ENCODE data around the gene TSPAN18.

Gene TSPAN18, protein sequence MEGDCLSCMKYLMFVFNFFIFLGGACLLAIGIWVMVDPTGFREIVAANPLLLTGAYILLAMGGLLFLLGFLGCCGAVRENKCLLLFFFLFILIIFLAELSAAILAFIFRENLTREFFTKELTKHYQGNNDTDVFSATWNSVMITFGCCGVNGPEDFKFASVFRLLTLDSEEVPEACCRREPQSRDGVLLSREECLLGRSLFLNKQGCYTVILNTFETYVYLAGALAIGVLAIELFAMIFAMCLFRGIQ

DNA sequence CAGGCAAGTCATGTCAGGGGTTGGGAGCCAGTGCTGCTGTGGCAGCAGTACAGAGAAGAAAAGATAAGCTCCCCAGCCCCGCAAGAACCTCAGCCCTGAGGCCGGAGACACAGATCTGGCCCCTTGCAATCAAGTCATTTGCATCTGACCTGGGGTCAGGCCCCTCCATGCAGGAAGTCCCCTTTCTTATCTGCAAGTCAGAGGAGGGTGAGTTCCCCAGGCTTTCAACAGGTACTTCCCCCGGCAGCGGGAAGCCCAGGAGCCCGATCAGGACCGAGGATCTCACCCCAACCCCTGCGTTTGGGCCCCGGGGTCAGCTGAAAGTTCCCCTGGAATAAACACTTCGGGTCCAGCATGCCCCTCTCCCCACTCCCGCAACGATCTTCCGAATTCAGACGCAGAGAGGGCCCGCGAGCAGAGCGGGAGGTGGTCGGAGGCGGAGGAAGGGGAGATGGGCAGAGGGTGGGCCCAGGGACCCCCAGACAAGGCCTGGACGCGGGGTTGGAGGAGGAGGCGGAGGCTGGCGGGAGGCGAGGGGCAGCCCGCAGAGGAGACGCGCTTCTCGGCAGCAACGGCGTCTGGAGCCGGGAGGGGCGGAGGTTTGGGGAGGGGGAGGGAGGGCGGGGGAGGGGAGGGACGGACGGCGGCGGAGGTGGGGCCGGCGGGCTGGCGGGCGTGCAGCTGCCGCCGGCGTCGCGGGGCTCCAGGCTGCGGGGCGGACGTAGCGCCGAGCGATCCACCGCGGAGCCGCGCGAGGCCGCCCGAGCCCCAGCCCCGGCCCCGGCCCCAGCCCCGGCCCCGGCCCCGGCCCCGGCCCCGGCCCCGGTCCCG lies at the start of gene TSPAN18:
Gene TSPAN18 (plus strand): TSS at position 680 of the 831 bp plus-strand sequence. CDS start 179,455 bp downstream, outside the sequence.
- no peak for DNase-seq

DNA sequence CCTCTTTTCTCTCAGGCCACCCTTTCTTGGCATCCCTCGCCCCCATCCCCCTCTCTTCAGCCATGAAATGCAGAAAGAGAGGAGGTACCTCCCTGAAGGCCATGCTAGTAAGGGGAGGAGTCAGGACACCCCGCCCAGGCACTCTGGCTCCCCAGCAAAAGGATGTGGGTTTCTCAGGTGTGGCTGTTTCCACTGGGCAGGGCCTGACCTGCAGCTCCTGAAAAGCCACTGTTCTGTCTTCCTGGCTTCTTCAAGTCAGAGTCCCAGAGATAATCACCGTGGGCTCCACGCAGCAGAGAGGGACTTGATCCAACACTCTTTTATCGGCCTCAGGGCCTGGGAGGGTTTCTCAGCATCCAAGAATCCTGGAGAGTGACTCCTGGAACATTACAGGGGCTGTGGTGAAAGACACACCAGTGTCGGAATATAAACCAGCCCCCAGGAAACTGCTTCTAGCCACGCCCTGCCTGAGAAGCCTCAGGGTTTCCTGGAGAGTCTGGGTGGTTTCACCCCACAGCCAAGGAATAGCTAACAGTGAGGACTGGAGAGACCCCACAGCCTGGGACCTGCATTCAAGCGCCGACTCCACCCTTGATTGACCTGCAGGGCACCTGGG lies 45.7 kb upstream of the TSPAN18 start:
- DNase-seq = no peak

DNA sequence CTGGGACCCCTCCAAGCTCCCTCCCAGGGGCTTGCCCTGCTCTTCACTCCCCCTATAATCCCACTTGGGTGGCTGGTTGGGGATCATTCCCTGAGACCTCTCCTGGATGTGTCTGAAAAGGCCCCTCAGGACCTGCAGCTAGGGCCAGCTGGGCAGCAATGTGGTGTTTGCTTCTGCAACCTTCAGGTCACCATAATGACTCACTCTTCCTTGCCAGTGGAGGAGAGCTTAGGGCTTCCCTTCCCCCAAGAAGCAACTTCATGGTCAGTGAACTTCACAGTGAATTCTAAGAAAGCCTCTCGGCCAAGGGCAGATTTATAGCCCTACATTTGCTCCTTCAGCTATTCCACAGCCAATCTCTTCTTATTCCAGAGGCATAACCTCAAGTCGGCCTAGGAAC lies 45.1 kb upstream of the TSPAN18 start:
- no peak for DNase-seq

DNA sequence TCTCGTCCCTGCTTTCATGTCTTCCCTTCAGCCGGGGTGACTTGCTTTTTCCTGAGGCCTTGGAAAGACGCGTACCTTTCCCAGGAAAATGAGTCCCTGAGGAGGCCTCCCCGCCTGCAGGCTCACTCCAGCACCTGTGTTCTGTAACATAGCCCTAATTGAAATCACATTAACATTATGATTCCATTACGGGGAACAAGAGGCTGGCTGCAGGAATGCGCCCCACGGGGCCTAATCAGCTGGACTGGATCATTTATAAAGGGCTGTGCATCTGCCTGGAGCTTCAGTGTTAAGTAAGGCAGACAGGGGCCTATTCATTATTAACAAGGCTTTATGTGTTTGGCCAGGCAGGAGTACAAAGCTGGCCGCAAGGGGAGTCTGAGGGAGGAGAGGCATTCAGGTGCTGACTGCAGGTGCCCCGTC lies 41.9 kb upstream of the TSPAN18 start:
- DNase-seq = no peak

DNA sequence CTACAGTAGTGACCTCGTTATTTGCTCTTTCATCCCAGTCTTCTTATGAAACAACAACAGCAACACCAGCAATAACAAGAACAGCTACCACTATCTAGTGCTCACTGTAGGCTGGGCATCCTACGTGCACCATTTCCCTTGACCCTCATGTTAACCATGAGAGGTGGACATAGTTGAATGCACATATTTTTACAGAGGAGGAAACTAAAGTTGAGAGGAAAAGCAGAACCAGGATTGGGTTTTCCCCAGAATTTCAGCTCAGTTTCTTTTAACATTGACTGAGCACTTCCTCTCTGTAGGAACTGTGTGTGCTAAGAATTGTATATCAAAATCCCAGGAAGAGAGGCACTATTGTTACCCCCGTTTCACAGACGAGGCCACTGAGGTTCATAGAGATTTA lies 39.4 kb upstream of the TSPAN18 start:
- DNase-seq = no peak

DNA sequence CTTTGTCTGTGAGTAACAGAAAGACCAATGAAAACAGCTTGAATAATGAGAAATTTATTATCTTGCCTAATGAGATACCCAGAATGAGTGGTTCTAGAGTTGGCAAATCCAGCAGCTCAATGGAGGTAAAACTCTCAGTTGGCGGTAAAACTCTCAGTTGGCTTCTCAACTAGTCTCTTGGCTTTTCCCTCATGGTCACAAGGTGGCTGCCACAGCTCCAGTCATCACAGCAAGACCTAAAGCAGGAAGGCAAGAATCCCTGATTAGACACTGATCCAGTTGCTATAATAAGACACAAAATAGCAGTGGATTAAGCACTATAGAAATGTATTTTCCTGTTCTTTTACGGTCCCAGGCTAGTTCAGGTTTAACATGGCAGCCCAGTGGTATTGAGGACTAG lies 37.5 kb upstream of the TSPAN18 start:
- no peak for DNase-seq

DNA sequence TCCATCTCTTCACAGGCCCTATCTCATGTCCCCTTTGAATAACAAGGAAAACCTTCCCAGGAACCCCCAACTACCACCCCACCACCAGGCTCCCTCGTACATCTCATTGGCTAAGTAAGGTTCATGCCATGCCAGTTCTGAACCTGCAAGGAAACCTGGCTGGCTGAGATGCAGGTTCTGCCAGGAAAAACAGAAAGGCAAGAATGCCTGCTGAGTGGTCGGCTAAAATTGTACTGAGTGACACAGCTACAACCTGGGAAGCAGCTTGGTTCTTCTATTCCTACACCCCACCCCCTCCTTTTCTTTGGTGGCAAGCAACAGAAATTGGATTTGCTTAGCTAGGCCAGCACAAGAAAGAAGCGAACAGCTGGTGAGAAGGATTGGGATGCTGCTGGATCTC lies 36.1 kb upstream of the TSPAN18 start:
- no peak for DNase-seq

DNA sequence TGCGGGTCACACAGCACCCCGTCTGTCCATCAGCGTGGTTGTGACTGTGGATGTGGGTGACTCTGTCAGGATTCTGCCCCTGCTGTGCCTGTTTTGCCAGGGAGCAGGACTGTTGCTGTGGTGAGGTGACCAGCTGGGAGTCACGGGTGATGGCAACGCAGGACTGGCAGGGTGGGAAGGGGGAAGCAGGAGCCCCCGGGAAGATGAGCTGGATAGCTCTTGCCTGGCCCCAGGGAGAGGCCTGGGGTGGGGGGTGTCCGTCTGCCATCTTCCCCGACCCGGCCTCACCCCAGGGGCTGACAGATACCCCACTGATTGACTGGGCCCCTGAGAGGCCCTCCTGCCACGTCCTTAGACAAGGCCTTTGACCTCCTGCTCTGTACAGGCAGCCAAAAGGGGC lies 34.3 kb upstream of the TSPAN18 start:
- no peak for DNase-seq

DNA sequence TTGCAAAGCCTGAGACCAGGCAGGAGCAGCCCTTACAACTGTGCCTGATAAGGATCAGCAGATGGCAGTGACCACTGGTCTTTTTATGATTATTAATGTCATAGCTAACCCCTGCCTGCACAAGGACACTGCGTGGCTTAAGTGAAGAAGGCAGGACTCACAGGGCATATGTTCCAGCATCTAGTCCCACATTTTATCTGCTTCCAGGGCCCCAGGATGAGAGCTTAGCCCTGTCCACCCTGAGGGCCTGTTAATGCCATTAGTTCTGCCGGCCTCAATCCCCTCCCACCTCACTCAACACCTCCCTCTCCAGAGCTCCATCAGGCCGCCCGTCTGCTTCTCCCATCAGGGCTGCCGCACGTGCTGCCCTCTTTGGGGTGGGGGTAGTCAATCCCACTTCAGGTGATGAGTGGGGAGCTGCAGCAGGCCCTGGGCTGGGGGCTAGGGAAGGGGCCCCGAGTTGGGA lies 33.1 kb upstream of the TSPAN18 start:
- DNase-seq = no peak

DNA sequence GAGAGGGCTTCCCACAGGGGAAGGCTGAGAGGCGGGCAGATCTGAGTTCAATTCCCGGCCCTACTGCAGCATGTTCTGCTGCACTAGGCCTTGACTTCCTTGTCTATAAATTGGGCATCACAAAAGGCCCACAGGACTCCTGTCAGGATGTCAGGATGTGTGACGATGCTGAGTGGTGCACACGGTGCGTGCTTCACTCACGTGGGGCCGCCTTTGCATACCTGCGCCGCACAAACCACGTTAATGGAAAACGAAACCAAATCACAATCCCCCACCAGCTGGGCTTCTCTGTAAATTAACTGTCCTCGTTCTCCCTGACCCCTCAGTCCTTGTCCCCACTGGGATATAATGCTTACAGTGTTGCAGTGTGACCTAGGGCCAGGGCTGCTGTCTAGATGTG lies 32.3 kb upstream of the TSPAN18 start:
- DNase-seq = no peak

DNA sequence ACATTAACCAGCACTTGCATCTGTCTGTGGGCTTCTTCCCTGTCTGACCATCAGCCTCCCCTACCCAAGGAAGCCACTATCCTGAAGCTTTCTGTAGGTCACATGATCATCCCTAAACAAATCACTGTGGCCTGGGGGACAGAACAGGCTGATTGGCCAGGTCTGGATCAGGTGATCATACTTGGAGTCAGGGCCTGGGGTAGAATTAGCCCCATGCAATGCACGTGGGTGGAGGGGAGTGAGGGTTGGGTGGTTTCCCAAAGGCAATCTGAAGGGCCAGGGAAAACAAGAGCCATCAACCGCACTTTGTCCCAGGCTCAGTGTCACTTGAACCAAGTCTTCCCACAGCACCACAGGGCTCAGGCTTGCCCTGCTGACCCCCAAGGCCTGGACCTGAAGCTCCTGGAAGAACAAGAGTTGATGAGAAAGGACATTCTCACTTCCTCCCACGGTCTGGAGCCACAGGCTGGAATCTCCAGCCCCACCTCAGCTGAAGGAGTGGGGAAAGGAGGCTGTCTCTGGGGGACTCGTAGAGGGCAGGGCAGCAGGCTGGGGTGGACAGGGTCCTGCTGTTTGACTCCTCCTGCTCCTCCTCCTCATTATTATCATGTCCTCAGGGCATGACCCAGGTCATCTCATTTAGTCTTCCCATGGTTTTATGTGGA lies 31.5 kb upstream of the TSPAN18 start:
- no peak for DNase-seq

DNA sequence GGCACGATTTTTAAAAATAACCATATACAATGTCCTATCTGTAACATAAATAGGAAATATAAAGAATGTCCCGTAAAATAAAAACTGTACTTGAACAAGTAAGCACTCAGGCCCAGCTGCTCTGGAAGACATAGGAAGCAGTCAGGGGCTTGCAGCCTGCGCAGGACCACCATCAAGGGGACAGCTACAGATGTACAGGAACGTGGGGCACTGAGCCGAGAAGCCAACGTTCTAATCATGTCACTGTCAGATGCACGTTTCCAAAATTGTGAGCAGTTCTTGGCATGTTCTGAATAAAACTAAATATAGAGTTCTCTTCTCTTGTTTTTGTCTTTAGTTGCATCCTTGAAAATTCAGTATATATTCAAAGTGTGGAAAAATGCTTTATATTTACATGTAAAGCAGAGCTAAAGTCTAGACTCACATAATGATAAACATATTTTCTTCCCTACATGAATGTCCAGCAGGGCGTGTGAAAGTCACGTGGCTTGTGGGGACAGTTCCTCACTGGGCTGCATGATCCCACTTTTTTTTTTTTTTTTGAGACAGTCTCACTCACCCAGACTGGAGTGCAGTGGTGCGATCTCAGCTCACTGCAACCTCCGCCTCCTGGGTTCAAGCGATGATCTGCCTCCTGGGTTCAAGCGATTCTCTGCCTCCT lies 28.4 kb upstream of the TSPAN18 start:
- no peak for DNase-seq

DNA sequence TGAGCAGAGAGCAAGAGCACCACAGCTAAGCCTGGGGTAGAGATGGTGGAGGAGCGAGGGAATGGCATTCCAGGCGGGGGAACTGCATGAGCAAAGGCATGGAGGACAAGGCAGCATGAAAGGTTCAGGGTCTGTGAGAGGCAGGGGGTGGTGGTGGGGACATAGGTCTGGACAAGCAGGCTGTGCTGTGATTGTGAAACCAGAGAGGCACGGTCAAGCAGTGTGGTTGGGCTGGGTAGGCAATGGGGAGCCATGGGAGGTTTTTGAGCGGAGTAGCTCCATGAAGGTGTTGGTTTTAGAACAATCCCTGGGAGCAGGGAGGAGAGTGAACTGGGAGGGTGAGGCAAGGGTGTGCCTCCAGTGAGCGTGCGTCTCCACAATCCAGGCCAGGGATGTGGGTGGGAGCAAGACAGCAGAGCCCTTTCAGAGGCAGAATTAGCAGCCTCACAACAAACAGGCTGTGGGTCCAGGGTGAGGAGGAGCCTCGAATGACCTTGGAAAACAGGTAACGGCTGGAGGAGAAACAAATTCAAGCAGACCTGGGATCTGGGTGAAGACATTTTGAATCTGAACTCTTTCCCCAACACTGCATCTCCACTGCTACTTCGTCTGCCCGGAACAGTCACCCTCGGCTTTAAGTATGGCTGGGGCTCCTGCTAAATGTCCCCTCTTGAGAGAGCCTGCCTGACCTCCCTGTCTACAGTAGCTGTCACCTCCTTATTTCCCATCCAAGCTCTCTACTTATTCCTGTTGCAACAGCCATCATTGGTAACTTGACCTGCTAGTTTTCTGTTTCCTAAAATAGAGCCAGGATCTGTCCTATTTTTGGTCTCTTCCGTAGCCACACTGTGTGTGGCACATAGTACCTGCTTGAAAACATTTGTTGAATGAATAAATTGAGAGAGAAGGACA lies 27.0 kb upstream of the TSPAN18 start:
- DNase-seq = no peak

DNA sequence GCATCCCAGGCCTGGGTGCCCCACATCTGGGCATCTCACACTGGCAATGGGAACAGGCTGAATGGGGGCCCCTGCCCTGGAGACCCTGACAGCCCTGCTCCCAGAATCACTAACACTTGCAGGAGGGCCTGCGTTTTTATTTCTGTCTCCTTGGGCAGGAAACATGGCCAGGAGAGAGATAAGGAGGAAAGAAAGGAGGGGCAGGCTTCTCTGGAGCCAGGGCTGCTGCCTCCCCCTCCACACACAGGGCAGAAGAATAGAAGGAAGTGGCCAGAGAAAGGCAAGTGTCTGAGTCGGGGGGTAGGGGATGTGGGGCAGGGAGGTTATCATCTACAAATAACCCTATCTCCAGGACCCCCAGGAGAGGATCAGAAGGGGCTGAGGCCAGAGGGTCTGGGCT lies 25.5 kb upstream of the TSPAN18 start:
- no peak for DNase-seq

DNA sequence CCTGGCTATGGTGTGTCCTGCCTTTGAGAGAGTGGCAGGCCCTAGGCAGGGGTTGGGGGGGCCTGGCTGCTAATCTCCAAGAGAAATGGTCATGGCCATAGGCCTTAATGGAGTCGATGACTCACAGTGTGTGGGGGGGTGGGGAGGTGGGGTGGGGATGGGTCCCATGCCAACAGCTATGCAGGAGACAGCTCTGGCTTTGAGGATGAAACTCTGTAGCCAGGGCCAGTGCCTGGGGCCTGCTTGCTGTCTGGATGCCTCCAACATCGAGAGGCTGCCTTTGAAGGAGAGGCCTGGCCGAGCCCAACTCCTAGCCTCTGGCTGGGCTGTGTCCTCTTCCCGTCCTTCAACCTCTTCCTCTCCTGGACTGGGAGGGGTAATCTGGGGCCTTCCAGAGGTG lies 23.9 kb upstream of the TSPAN18 start:
- no peak for DNase-seq

DNA sequence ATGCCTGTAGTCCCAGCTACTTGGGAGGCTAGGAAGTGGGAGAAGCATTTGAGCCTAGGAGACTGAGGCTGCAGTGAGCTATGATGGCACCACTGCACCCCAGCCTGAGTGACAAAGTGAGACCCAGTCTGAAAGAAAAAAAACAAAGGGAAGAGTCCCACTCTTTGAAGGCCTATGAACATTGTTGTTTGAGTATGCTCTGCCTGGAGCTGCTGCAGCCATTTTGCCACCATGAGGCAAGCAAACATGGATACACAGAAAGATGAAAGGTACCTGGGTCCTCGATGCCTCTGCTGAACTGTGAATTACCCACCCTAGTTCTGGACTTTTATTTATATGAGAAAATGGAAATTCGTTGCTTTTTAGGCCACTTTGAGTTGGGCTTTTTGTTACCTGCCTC lies 19.7 kb upstream of the TSPAN18 start:
- no peak for DNase-seq

DNA sequence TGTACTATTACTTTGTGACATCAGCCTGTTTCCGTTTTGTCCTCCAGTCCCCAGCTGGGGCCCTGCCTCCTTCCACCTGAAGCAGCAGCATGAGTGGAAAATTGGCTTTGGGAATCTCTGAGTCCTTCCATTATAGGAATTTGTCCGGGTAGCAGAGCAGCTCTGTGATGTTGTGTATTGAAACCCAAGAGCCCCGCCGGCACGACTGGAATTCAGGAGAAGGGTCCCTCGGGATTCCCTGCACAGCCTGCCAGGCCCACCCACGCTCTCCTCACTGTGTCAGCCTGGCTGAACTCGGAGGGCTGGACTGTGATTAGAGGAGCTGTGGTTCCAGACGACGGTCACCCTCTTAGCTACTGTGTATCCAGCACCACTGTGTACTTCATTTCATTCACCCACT lies 18.8 kb upstream of the TSPAN18 start:
- no peak for DNase-seq

DNA sequence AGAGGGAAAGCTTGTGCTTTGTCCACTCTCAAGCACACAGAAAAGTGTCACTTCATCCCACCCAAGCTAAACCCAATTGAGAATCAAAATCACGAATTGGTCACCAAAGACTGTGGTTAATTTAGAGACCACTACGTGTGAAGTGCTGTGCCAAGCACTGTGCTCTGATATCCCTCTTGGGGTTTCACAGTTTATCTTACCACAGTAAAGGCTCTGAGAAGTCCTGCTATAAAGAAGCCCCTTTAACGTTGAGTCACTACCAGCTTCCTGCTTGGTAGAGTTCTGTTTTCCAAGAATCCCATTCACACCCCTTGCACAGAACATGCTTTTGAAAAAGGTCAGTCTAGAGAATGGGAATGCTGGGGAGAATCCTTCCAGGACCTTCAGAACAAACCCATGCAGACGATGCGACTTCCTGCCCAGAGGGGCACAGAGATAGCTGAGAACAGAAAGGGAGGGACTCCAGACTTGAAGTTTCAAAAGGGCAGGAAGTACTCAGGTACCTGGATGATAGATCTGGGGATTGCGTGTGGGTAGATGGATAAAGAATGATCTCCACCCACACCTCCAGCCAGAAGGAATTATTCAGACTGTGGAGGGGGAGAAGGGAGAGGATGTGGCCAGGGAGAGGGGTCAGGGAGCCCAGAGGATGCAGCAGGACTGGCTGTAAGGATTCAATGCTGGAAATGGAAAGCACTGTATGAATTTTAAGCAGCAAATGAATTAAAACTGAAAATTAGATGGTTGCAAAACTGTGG lies 18.1 kb upstream of the TSPAN18 start:
- no peak for DNase-seq

DNA sequence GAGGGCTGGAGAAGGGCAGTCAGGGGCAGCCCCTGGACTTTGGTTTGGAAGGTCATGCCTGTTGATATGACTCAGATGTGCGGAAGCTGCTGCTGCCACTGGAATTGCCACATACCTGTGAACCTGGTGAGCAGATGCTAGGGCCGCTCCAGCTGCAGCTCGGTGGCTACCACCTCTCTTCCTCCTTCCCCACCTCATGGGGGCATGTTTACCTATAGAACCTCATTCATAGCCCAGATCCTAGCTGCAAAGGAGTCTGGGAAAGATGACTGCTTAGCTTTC lies 17.5 kb upstream of the TSPAN18 start:
- no peak for DNase-seq

DNA sequence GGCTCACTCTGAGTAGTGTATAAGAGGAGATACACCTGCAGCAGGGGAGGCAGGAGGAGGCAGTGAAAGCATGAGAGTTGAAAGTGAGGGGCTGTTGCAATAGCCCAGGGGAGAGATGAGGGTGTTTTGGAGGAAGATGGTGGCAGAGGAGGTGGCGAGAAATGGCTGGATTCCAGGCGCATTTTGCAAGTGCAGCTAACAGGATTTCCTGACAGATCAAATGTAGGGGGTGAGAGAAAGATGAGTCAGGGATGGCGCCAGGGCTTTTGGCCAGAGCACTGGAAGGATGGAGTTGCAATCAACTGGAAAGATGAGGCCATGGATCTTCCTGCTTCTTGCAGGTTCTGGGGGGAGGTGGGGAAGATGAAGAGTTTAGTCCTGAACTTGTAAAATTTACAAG lies 16.8 kb upstream of the TSPAN18 start:
- DNase-seq = no peak

DNA sequence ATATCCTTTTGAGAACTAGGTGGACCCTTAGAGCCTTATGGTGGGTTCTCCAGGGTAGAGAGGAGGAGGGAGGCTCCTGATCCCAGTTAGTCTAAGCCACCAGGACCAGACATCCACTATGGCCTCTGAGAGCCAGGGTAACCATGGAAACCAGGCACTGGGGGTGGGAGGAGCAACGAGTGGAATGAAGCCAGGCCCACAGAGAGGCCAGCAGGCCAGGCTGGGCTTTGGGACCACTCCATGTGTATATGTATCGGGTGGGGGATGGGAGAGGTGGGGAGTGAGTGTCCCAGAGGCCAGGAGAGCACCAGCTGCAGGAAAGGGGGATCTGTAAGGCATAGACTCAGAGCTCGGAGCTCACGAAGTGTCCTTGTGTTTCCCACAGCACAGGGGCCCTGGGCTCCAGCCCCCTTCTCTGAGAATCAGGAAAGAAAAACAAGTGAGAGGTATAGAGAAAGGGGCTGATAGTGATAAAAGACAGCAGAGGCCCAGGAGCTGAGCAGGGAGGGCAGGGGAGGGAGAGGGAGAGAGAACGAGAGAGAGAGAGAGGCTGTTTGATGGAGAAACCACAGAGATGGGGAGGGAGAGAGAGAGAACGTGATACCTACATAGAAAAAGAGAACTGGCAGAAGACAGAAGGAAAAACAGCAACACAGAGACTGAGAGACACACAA lies 15.5 kb upstream of the TSPAN18 start:
- no peak for DNase-seq

All from NCI-H526 treated with DMSO at 0.1 percent for 48 hours (cell line).